GM23338 (cell line): Measurements from ENCODE around the gene RAMAC.

Source experiments
- EZH2 ChIP-seq: fragments of 200-600 bp; sonication (generic); IDR thresholded peaks from one replicate; pipeline ENCODE4 v1.8.0; 2017; ENCODE audit warnings: antibody characterized with exemption, mild to moderate bottlenecking, low read depth; ENCODE audit not compliant: unreplicated experiment
- POLR2AphosphoS5 ChIP-seq: IDR thresholded peaks from 2 replicates; pipeline ENCODE4 v1.6.1; 2016; ENCODE audit warnings: antibody characterized with exemption, low read depth
- ZNF462 ChIP-seq: fragments of 250-450 bp; sonication (Bioruptor Pico); IDR thresholded peaks from 2 replicates; pipeline ENCODE4 v1.5.0; 2020; ENCODE audit warnings: mild to moderate bottlenecking, moderate library complexity
- TF ChIP-seq, protein P1 (sequence below), 2 experiments: fragments of 200-600 bp in 1 of 2; sonication (generic) in 1 of 2; conservative IDR thresholded peaks; 2 replicates each; pipeline versions ENCODE4 v1.5.1 to v1.6.1; 2016 to 2017; ENCODE audit warnings: antibody characterized with exemption in 2 of 2, low read depth in 2 of 2, mild to moderate bottlenecking in 2 of 2, moderate library complexity in 1 of 2
- TF ChIP-seq, protein P2 (sequence below): IDR thresholded peaks from one replicate; pipeline ENCODE4 v1.6.1; 2018; ENCODE audit warnings: antibody characterized with exemption; ENCODE audit not compliant: unreplicated experiment

DNA sequence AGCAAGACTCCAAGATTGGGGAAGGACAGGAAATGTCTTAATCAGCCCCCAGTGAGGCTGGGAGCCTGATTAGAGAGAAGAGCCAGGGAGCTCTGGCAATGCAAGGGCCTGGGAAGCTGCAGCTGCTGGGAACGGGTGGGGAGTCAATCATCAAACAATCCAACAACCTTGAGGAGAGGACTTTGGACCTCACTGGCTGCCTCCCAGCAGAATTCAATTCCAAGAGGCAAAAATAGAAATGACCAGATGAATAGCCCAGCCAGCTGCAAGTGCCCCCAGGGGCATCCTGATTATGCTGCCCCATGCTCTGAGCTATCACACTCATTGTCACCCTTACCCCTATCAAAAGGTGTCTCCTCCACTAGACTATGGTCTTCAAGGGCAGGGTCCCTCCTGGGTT is 27.4 kb upstream of the RAMAC start:
- TF ChIP-seq, protein P1, sequence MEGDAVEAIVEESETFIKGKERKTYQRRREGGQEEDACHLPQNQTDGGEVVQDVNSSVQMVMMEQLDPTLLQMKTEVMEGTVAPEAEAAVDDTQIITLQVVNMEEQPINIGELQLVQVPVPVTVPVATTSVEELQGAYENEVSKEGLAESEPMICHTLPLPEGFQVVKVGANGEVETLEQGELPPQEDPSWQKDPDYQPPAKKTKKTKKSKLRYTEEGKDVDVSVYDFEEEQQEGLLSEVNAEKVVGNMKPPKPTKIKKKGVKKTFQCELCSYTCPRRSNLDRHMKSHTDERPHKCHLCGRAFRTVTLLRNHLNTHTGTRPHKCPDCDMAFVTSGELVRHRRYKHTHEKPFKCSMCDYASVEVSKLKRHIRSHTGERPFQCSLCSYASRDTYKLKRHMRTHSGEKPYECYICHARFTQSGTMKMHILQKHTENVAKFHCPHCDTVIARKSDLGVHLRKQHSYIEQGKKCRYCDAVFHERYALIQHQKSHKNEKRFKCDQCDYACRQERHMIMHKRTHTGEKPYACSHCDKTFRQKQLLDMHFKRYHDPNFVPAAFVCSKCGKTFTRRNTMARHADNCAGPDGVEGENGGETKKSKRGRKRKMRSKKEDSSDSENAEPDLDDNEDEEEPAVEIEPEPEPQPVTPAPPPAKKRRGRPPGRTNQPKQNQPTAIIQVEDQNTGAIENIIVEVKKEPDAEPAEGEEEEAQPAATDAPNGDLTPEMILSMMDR (conservative IDR thresholded peaks at IDR 0.05; ENCODE audit: low read depth in 2 of 2): no peak
- TF ChIP-seq POLR2AphosphoS5: no peak
- TF ChIP-seq EZH2: no peak
- TF ChIP-seq ZNF462 (CRISPR knock-in tag): no peak
- TF ChIP-seq, protein P2, sequence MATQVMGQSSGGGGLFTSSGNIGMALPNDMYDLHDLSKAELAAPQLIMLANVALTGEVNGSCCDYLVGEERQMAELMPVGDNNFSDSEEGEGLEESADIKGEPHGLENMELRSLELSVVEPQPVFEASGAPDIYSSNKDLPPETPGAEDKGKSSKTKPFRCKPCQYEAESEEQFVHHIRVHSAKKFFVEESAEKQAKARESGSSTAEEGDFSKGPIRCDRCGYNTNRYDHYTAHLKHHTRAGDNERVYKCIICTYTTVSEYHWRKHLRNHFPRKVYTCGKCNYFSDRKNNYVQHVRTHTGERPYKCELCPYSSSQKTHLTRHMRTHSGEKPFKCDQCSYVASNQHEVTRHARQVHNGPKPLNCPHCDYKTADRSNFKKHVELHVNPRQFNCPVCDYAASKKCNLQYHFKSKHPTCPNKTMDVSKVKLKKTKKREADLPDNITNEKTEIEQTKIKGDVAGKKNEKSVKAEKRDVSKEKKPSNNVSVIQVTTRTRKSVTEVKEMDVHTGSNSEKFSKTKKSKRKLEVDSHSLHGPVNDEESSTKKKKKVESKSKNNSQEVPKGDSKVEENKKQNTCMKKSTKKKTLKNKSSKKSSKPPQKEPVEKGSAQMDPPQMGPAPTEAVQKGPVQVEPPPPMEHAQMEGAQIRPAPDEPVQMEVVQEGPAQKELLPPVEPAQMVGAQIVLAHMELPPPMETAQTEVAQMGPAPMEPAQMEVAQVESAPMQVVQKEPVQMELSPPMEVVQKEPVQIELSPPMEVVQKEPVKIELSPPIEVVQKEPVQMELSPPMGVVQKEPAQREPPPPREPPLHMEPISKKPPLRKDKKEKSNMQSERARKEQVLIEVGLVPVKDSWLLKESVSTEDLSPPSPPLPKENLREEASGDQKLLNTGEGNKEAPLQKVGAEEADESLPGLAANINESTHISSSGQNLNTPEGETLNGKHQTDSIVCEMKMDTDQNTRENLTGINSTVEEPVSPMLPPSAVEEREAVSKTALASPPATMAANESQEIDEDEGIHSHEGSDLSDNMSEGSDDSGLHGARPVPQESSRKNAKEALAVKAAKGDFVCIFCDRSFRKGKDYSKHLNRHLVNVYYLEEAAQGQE: no peak
